HepG2 (cell line): Measurements from ENCODE around the gene ITGA2. TPM values are rescaled to one million over a fixed set of nuclear protein-coding genes. Genes with fewer than 3 reads are reported as not detected.

Source experiments
- DPF2 ChIP-seq: sonication (generic); formaldehyde crosslinking; IDR thresholded peaks from 2 replicates; pipeline ENCODE4 v1.4.0; 2020; ENCODE audit warnings: mild to moderate bottlenecking, low read depth, missing genetic modification reagents, borderline replicate concordance
- EHMT2 ChIP-seq: fragments of 200-600 bp; sonication (generic); IDR thresholded peaks from 2 replicates; pipeline ENCODE4 v1.7.0; 2017; ENCODE audit warnings: antibody characterized with exemption, low read depth, low read length, borderline replicate concordance
- HDAC1 ChIP-seq: sonication (generic); formaldehyde crosslinking; IDR thresholded peaks from 2 replicates; pipeline ENCODE4 v1.5.1; 2020; ENCODE audit warnings: mild to moderate bottlenecking, missing genetic modification reagents
- HNRNPL ChIP-seq: fragments of 200-400 bp; formaldehyde crosslinking; IDR thresholded peaks from 2 replicates; pipeline ENCODE4 v1.6.1; 2017; ENCODE audit warnings: mild to moderate bottlenecking, low read depth, low read length
- ZNF10 ChIP-seq: sonication (generic); formaldehyde crosslinking; IDR thresholded peaks from 2 replicates; pipeline ENCODE4 v1.4.0; 2020; ENCODE audit warnings: mild to moderate bottlenecking, low read depth, missing genetic modification reagents, borderline replicate concordance
- polyA plus RNA-seq, 8 experiments: library from polyadenylated mRNA; depleted of rRNA in 3 of 8; stranded (reverse) in 7 of 8; unstranded in 1 of 8; fragments of >200 nt; fragmentation: Illumina TruSeq in 4 of 8; extraction: Trizol in 4 of 8; gene quantifications; 2 replicates each; pipeline versions ENCODE4 v1.2.1 to v1.2.3, GENCODE V29; 2011 to 2016; ENCODE audit warnings: low read depth in 4 of 8, missing spikeins in 1 of 8, mixed read lengths in 1 of 8; ENCODE audit not compliant: insufficient read depth in 1 of 8
- total RNA-seq, 5 experiments: library from RNA; depleted of rRNA; stranded (reverse); fragments of >200 nt; fragmentation: Illumina TruSeq; extraction: Trizol; gene quantifications; 2 replicates each; pipeline ENCODE4 v1.2.3, GENCODE V29; 2016; ENCODE audit warnings: low read depth in 1 of 5
- TF ChIP-seq, protein P1 (sequence below): IDR thresholded peaks from 2 replicates; pipeline ENCODE4 v1.6.1; 2016; ENCODE audit warnings: low read depth, missing genetic modification reagents, missing compliant biosample characterization
- TF ChIP-seq, protein P2 (sequence below): IDR thresholded peaks from 2 replicates; pipeline ENCODE4 v1.6.1; 2016; ENCODE audit warnings: control low read depth
- TF ChIP-seq, protein P3 (sequence below): IDR thresholded peaks from 2 replicates; pipeline ENCODE4 v1.6.1; 2016
- TF ChIP-seq, protein P4 (sequence below): sonication (generic); formaldehyde crosslinking; IDR thresholded peaks from 2 replicates; pipeline ENCODE4 v1.4.0; 2020; ENCODE audit warnings: missing genetic modification reagents
- TF ChIP-seq, protein P5 (sequence below): sonication (generic); formaldehyde crosslinking; IDR thresholded peaks from 2 replicates; pipeline ENCODE4 v1.5.0; 2020; ENCODE audit warnings: mild to moderate bottlenecking, missing genetic modification reagents, borderline replicate concordance

ITGA2 gene
- total and polyA plus RNA-seq, 2 of the 13 experiments (the other 11 are each of a cell fraction or from before 2014, with no cell fraction given) = 15.8 to 58.3 TPM

DNA sequence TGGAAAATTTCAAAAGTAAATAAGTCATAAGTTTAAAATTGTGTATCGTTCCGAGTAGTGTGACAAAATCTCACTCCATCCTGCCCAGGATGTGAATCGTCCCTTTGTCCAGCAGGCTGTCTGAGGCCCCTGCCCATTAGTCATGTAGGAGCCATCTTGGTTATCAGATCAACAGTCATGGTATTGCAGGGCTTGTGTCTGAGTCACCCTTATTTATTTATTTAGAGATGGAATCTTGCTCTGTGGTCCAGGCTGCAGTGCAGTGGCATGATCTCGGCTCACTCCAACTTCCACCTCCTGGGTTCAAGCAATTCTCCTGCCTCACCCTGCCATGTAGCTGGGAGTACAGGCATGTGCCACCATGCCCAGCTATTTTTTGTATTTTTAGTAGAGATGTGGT, 30.2 kb downstream of the ITGA2 start (continued):
- TF ChIP-seq, protein P1, sequence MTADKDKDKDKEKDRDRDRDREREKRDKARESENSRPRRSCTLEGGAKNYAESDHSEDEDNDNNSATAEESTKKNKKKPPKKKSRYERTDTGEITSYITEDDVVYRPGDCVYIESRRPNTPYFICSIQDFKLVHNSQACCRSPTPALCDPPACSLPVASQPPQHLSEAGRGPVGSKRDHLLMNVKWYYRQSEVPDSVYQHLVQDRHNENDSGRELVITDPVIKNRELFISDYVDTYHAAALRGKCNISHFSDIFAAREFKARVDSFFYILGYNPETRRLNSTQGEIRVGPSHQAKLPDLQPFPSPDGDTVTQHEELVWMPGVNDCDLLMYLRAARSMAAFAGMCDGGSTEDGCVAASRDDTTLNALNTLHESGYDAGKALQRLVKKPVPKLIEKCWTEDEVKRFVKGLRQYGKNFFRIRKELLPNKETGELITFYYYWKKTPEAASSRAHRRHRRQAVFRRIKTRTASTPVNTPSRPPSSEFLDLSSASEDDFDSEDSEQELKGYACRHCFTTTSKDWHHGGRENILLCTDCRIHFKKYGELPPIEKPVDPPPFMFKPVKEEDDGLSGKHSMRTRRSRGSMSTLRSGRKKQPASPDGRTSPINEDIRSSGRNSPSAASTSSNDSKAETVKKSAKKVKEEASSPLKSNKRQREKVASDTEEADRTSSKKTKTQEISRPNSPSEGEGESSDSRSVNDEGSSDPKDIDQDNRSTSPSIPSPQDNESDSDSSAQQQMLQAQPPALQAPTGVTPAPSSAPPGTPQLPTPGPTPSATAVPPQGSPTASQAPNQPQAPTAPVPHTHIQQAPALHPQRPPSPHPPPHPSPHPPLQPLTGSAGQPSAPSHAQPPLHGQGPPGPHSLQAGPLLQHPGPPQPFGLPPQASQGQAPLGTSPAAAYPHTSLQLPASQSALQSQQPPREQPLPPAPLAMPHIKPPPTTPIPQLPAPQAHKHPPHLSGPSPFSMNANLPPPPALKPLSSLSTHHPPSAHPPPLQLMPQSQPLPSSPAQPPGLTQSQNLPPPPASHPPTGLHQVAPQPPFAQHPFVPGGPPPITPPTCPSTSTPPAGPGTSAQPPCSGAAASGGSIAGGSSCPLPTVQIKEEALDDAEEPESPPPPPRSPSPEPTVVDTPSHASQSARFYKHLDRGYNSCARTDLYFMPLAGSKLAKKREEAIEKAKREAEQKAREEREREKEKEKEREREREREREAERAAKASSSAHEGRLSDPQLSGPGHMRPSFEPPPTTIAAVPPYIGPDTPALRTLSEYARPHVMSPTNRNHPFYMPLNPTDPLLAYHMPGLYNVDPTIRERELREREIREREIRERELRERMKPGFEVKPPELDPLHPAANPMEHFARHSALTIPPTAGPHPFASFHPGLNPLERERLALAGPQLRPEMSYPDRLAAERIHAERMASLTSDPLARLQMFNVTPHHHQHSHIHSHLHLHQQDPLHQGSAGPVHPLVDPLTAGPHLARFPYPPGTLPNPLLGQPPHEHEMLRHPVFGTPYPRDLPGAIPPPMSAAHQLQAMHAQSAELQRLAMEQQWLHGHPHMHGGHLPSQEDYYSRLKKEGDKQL = no peak
- no peak for TF ChIP-seq DPF2 (CRISPR knock-in tag)
- TF ChIP-seq, protein P2, sequence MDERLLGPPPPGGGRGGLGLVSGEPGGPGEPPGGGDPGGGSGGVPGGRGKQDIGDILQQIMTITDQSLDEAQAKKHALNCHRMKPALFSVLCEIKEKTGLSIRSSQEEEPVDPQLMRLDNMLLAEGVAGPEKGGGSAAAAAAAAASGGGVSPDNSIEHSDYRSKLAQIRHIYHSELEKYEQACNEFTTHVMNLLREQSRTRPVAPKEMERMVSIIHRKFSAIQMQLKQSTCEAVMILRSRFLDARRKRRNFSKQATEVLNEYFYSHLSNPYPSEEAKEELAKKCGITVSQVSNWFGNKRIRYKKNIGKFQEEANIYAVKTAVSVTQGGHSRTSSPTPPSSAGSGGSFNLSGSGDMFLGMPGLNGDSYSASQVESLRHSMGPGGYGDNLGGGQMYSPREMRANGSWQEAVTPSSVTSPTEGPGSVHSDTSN (CRISPR knock-in tag) = no peak
- TF ChIP-seq ZNF10 (CRISPR knock-in tag) = no peak
- TF ChIP-seq, protein P3, sequence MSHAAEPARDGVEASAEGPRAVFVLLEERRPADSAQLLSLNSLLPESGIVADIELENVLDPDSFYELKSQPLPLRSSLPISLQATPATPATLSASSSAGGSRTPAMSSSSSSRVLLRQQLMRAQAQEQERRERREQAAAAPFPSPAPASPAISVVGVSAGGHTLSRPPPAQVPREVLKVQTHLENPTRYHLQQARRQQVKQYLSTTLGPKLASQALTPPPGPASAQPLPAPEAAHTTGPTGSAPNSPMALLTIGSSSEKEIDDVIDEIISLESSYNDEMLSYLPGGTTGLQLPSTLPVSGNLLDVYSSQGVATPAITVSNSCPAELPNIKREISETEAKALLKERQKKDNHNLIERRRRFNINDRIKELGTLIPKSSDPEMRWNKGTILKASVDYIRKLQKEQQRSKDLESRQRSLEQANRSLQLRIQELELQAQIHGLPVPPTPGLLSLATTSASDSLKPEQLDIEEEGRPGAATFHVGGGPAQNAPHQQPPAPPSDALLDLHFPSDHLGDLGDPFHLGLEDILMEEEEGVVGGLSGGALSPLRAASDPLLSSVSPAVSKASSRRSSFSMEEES (CRISPR knock-in tag) = 0 out of 2 replicates have a peak, but pooled peaks have one; percentile 34
- peak; percentile 56; the same call in 1 of the 2 replicates for TF ChIP-seq EHMT2
- TF ChIP-seq HNRNPL = no peak
- TF ChIP-seq, protein P4, sequence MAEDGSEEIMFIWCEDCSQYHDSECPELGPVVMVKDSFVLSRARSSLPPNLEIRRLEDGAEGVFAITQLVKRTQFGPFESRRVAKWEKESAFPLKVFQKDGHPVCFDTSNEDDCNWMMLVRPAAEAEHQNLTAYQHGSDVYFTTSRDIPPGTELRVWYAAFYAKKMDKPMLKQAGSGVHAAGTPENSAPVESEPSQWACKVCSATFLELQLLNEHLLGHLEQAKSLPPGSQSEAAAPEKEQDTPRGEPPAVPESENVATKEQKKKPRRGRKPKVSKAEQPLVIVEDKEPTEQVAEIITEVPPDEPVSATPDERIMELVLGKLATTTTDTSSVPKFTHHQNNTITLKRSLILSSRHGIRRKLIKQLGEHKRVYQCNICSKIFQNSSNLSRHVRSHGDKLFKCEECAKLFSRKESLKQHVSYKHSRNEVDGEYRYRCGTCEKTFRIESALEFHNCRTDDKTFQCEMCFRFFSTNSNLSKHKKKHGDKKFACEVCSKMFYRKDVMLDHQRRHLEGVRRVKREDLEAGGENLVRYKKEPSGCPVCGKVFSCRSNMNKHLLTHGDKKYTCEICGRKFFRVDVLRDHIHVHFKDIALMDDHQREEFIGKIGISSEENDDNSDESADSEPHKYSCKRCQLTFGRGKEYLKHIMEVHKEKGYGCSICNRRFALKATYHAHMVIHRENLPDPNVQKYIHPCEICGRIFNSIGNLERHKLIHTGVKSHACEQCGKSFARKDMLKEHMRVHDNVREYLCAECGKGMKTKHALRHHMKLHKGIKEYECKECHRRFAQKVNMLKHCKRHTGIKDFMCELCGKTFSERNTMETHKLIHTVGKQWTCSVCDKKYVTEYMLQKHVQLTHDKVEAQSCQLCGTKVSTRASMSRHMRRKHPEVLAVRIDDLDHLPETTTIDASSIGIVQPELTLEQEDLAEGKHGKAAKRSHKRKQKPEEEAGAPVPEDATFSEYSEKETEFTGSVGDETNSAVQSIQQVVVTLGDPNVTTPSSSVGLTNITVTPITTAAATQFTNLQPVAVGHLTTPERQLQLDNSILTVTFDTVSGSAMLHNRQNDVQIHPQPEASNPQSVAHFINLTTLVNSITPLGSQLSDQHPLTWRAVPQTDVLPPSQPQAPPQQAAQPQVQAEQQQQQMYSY (CRISPR knock-in tag) = no peak
- peak; percentile 27; the same call in 1 of the 2 replicates for TF ChIP-seq HDAC1 (CRISPR knock-in tag)
- TF ChIP-seq, protein P5, sequence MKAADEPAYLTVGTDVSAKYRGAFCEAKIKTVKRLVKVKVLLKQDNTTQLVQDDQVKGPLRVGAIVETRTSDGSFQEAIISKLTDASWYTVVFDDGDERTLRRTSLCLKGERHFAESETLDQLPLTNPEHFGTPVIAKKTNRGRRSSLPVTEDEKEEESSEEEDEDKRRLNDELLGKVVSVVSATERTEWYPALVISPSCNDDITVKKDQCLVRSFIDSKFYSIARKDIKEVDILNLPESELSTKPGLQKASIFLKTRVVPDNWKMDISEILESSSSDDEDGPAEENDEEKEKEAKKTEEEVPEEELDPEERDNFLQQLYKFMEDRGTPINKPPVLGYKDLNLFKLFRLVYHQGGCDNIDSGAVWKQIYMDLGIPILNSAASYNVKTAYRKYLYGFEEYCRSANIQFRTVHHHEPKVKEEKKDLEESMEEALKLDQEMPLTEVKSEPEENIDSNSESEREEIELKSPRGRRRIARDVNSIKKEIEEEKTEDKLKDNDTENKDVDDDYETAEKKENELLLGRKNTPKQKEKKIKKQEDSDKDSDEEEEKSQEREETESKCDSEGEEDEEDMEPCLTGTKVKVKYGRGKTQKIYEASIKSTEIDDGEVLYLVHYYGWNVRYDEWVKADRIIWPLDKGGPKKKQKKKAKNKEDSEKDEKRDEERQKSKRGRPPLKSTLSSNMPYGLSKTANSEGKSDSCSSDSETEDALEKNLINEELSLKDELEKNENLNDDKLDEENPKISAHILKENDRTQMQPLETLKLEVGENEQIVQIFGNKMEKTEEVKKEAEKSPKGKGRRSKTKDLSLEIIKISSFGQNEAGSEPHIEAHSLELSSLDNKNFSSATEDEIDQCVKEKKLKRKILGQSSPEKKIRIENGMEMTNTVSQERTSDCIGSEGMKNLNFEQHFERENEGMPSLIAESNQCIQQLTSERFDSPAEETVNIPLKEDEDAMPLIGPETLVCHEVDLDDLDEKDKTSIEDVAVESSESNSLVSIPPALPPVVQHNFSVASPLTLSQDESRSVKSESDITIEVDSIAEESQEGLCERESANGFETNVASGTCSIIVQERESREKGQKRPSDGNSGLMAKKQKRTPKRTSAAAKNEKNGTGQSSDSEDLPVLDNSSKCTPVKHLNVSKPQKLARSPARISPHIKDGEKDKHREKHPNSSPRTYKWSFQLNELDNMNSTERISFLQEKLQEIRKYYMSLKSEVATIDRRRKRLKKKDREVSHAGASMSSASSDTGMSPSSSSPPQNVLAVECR (CRISPR knock-in tag) = no peak
